Esophagus mucosa (tissue), 1 donor: ENCODE measurements around the gene ADGRG2. TPM values are rescaled to one million over a fixed set of nuclear protein-coding genes. Genes with fewer than 3 reads are reported as not detected.
"Not testable (repeated sequence)": the region's sequence is repeated elsewhere in the genome, so short reads cannot be mapped to it uniquely, and the experiment has no call there.

Experiments used
- ATAC-seq: fragments of 200-7000 bp; cut with Tn5 transposase; one replicate; pipeline ENCODE4 v1.9.1; 2020
- total RNA-seq: library from RNA; stranded (reverse); gene quantifications from one replicate; pipeline ENCODE4 v1.2.4, GENCODE V29; 2023
- donor health status: DM: yes; HTN: yes; CAD: no.

Gene ADGRG2
- total RNA-seq, 1 donor from 2014 or later, result 0.16 TPM

DNA sequence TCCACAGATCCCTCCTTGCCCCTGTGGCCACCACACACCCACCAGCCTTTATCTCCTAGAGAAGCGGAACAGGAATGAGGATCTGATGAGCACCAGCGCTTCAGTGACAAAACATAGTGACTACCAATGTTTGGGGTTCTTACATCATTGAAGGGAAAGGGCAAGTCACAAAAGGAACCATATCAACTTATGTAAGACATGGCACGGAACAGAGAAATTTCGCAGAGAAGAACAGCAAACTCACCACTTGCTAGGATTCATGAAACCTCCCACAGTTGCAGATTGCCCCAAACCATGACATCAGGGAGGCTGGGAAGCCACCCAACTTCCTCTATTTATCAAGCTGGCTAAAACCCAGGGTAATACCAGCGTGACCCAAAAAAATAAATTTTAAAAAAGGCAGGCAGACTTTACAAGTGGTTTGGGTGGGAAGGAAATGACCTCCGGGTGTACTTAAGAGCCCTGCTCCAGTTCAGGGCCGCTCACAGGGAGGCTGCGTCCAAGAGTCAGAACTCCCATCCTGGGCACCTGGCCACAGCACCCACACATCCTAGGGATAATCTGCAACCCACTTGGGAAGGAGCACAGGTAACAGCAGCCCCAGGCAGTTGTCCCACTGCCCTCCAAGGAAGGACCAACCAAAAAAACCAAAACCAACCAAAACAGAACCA is 36.0 kb downstream of the ADGRG2 start:
- no peak for ATAC-seq

DNA sequence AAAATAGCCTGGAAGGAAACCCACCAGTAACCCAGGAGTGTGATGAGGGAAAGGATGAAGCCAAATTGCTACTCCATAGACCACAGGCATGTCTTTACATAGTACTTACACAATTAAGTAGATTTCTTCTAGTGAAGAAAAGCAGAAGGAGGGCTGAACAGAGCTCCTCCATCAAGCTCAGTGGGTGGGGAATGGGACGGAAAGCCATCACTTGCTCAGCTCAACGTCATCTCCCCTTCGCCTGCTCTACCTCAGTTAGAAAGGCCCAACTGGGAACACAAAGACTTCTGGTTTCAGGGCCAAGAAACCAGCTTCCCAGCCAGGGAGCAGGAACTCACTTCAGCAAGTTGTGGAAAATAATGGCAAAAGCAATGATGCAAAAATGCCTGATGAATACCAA is 36.6 kb downstream of the ADGRG2 start:
- no peak for ATAC-seq

DNA sequence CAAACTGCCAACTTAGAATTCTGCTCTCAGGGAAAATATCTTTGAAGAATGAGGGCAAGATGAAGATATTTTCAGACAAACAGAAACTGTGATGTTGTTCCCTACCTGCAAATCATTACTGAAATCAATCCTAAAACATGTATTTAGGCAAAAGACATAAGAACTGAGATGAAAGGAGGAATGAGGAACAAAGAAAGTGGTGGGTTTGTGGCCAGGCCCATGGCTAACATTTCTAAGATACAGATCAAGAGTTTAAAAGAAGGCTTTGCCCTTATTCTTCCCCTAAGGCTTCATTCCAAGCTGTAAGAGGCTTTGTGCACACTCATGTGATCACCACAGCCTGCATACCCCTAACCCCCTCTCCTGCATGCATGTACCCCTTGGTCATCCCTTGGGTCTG is 46.5 kb downstream of the ADGRG2 start:
- ATAC-seq, result no peak

DNA sequence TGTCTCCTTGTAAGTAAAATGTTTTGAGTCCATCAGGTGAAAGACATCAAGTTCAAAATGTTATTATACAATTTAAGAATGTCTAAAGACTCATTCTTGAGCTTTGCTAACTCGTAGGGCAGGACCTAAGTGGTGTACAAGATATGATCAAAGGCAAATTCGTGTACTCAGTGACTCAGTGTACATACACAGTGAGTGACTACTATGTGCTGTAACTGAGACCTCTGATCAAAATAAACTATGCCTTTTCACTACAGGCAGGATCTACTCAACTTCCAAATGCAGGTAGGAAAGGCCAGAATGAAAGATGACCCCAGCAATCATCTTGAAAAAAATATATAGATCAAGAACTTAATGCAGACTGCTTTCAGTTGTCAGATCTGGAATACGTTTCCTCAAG is 49.9 kb downstream of the ADGRG2 start:
- no peak for ATAC-seq

DNA sequence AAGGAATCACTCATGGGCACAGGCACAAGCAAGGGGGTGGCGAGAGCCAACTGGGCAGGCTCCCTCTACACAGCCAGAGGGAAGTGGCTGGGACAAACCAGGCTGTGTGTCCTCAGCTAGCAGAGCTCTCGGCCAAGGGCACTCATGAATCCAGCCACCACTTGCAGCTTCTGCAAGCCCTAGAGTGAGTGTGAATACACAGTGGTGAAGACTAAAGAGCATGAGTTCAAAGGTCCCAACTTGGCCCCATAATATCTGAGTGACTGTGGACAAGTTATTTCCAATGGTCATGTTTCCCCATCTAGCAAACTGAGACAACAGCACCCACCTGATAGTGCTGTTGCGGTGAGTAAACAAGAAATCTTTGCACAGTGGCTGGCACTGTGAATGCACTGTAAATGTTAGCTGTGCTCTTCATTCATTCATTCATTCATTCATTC is 51.7 kb downstream of the ADGRG2 start:
- no peak for ATAC-seq

DNA sequence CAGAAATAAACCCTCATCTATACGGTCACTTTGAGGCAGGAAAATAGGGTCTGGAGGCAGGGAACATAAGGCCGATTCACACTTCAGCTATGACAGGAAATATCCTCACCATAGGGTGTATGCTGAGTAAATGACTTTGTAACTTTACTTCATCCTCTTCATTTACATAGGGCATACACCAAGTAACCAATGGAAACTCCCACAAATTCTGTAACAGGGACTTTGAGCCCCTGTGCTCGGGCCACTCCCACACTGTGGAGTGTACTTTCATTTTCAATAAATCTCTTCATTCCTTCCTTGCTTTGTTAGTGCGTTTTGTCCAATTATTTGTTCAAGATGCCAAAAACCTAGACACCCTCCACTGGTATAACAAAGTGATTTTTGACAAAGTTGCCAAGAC is 55.3 kb downstream of the ADGRG2 start:
- ATAC-seq, result not testable (repeated sequence)

DNA sequence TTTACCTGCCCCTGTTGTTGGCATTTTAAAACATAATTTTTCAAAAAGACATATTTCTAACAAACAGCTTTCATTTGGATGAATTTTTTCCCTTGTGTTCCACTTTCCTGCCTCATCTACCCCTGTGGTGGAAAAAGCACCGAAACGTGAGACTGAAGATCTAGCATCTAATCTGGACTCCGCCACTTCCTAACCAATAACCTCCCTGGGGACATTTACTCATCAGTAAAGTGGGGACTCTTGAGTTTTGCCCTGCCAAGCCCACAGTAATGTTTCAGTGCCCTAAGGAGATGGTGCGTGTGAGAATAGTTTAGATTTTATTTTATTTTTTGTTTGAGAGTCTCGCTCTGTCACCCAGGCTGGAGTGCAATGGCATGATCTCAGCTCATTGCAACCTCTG is 56.7 kb downstream of the ADGRG2 start:
- no peak for ATAC-seq

DNA sequence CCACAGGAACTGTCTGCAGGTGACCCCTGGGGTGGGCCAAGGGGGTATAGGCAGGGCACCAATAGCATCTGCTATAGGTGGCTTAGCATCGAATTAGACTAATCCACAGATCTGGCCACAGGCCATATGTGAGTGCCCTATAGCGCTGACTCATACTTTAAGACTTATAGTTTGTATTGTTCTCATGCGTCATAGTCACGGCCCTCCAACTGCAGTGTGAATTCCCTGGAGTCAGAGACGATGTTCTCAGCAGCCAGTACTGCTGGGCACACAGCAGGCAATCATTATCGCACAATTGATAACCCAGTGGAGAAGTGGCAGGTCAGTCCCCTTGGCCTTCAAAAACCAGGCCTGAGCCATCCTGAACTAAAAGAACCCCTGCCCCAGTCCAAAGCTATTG is 58.1 kb downstream of the ADGRG2 start:
- ATAC-seq, result peak; percentile 57

DNA sequence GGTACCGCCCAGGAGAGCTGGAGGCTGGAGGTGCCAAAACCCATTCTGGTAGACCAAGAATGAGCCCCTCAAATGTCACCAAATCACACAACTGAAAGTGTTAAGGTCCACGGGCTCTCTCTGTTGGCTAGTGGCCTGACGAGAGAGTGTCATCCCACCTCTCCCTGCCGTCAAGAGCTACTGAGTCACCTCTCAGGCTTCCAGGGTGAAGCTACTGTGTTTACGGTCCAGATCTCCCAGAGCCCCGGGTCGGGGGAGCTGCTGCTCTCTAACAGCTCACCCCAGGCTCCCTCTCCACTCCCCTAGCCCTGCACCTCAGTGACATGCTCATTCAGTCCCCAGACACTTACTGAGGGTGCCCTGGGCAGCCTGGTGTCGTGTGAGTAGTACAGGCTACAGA is 59.2 kb downstream of the ADGRG2 start:
- no peak for ATAC-seq

DNA sequence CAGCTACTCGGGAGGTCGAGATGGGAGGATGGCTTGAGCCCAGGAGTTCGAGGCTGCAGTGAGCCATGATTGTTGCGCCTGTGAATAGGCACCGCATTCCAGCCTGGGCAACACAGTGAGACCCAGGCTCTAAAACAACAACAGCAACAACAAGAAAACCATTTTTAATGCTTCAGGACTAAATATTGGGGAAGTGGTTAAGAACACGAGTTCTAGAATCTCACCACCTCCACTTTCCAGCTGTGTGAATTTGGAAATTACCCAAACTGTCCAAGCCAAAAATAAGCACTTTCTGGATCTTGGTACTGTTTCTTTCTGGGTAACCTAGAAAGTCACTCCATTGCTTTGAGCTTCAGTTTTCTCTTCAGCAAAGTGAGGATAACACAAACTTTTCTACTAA is 63.2 kb downstream of the ADGRG2 start:
- no peak for ATAC-seq

DNA sequence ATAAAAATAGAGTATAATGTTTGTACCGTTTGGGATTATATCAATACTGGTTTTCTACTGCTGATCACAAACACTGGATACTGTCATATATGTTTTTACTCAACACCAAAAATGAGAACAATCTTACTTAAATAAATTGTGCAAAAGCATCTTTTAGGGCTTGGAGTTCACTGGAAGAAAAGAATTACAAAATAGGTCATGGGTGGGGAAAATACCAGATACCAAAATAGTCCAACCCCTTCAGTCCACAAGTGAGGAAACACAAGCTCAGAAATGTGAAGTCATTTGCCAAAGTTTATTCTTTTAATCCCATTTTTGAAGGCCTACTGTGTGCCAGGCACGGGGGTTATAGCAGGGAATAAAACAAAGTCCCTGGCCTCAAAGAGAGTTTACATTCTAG is 64.4 kb downstream of the ADGRG2 start:
- ATAC-seq, result no peak

DNA sequence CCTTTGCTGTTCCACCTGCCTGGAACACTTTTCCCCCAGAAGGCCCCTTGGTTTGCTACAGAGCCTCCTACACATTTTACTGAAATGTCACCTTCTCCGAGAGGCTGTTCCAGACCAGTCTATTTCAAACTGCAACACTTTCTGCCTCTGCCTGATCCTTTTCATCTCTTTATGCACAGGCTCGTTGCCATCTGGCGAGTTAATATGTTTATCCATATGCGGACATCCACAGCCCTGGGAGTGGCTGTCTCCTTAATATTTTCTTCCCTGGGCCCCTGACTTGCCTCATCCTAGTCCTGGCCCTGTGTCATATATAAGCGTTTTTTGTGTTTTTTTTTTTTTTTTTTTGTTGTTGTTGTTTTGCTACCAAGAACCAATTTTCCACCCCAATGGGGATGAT is 73.2 kb downstream of the ADGRG2 start:
- ATAC-seq, result no peak

DNA sequence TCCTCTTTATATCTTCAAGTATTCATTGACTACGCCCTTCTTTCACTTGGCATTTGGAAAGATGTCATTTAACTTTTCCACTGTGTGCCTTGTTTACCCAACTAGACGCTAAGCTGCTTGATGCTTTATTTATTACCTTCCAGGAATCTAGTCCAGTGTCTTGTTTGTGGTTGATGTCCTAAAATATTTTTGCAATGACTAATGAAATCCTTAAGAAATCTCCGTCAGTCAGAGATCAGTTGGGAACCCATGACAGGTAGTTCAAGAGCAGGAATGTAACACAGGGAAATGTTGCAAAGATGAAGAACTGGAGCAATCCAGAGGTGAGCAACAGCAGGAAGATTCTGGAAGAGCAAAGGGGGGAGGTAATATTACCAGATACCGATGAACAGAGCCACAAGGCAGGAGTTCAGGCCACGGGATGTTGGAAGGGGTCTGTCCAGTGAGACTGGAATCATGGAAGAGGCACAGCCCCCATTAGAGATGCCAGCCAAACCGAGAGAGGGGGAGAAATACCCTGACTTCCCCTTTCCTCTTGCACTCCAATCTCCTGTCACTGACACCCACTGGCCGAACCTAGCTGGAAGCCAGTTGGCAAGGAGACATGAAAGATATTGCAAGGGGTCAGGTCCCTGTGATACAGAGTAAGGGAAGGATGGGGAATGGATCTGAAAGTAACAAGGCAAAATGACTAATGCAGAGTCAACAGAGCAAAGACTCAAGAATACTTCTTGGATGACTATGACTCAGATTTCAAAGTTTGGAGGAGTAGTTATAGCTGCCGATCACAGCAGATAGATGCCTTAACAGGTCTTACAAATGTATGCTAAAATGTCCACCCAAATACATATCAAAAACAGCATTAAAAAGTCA is 75.7 kb downstream of the ADGRG2 start:
- no peak for ATAC-seq

DNA sequence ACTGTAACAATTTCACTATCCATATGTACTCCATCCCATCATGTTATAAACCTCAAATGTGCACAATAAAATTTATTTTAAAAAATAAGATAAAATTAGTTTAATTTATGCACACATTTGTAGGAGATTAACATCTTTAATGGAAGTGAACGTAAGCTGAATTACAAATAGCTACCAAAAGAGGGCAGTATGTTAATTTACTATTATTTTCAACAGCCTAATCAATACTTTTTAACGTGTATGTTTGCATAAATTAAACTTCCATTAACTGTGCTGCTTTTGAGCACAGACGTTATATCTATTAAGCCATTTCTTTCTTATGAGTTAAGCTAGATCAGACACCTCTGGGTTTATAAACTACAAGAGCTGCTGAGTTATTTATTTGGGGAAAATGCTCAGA is 81.9 kb downstream of the ADGRG2 start:
- no peak for ATAC-seq

DNA sequence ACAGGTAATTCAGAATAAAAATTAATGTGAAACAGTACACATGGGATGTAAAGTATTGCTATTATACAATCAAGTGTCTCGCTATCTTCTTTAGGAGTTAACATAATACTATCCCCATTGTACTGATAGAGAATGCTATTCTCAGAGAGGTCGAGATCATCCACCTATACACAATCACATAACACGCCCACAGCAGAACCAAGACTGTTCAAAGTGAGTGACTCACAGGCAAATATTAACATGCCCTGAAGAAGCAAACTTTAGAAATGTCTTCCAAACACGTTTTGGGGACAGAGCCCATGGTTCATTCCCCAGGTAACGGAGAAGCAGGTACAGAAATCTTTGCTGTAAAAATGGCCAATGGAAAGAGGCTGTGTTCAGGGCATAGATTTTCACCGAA is 88.2 kb downstream of the ADGRG2 start:
- no peak for ATAC-seq

DNA sequence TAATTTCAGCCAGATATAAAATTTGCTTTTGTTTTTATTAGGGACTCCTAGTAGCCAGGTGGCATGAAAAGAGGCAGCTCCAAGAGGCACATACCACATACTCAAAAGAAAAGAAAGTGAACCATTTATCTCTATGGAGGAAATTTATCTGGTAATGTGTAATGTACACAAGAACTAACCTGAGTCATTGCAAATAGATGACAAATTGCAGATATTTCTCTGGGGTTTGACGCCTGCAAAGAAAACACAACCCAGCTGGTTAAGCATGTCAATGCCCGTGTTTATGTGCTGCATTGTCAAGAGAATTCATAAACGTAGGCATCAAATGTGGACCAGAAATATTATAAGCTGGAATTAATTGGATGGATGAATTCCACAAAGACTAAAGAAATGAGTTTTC is 91.5 kb downstream of the ADGRG2 start:
- no peak for ATAC-seq

DNA sequence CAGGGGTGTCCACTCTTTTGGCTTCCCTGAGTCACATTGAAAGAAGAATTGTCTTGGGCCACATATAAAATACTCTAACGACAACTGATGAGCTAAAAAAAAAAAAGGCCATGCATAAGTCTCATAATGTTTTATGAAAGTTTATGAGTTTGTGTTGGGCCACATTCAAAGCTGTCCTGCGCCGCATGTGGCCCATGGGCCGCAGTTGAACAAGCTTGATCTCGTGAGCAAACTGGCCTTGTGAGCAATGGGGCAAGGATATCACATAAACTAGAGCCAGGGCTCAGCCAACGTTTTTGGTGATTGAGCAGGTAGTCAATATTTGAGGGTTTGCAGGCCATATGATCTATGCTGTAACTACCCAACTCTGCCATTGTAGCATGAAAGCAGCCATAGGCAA is 93.7 kb downstream of the ADGRG2 start:
- no peak for ATAC-seq

DNA sequence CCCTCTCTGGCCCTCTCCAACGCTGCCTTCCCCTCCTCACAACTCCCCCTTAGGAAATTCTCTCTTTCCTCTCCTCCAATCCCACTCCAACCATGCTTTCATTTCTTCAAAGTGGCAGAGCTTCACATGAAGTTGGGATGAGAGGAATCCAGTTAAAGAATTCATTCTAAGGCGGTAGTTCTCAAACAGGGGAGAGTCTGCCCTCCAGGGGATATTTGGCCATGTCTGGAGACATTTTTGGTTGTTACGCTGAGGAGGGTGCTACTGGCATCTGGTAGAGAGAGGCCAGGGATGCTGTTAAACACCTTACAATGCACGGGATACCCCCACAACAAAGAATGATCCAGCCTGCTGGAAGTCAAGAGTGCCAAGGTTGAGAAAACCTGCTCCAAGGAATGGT is 97.9 kb downstream of the ADGRG2 start:
- ATAC-seq, result no peak

DNA sequence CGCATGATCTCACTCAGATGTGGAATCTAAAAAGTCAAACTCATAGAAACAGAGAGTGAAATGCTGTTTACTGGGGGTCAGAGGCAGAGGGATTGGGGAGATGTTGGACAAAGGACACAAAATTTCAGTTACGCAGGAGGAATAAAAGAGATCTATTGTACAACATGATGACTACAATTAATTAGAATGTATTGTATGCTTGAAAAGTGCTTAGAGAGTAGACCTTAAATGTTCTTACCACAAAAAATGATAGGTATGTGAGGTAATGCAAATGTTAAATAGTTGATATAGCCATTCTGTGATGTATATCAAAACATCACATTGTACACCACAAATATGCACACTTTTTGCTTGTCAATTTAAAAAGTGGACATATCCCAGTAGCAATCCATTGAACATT is 102.3 kb downstream of the ADGRG2 start:
- ATAC-seq, result no peak

DNA sequence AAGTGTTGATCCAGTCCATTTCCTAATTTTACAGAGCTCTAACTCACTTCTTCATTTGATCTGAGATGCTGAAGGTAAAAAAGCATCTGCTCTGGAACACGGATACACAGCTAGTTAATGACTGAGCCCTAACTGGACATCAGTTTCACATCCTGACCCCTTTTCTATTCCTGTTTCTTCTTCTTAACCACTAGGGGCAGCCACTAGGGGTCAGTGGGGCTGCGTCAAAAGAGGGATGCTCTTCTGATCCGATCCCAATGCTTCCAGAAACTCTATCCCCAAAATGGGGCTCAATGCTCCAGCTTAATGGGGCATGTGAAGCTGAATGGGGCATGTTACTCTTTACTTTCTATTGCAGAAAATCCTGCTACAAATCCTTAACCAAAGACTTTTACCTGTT is 105.0 kb downstream of the ADGRG2 start:
- no peak for ATAC-seq

DNA sequence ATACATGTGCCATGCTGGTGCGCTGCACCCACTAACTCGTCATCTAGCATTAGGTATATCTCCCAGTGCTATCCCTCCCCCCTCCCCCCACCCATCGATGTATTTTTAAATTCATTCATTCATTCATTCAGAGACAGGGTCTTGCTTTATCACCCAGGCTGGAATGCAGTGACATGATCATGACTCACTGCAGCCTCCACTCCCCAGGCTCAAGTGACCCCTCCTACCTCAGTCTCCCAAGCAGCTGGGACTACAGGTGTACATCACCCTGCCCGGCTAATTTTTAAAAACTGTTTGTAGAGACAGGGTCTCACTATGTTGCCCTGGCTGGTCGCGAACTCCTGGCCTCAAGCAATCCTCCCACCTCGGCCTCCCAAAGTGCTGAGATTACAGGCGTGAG is 105.7 kb downstream of the ADGRG2 start:
- not testable (repeated sequence) for ATAC-seq

DNA sequence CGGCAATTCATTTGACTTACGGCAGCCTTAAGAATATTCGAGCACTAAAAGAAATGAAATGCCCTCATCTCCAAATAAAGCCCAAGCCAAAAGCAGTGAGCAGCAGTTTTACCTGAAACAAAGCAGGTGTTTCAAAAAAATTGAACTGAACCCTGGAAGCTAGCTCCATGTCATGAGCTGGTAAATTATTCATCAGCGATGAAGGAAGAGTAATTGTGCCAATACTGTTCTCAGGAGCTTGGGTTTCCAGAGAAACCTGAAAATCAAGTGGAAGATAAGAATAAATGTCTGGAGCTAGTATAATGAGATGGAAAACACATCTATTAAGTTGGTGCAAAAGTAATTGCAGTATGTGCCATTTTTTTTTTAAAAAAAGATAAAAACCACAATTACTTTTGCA is 114.4 kb downstream of the ADGRG2 start:
- no peak for ATAC-seq

DNA sequence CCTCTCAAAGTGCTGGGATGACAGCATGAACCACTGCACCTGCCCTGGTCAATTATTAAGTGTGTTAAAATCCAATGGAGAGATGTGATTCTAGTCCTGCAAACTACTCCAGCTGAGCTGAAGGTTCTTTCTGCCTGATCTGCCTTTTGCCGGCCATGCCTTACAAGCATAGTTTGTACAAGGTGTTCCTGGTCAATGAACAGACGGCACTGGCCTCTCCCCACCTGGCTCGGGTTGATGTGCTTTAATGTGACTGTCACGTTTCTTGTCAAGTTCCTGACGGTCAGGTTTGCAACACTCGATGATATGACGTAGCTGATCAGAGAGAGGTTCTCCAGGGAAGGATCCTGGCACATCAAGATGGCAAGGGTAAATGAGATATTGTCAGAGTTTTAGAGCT is 115.3 kb downstream of the ADGRG2 start:
- no peak for ATAC-seq

DNA sequence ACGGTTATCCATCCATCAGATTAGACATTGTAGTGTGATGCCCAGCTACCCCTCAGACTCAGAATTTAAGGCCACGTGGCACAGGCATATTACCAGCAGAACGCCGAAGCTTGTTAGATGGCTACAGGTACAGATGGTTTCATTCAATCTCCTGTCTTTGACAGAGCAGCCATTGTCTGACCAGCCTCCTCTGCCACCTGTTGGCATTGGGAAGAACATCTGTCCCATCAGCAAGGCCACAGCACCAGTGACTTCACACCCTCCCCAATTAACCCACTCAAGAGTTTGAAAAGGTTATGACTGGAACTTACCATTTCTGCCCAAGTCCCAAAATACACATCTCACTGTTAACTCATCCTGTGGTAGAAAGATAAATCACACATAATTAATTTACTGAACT is 116.4 kb downstream of the ADGRG2 start:
- ATAC-seq, result no peak
